Measurements from ENCODE around the gene KRTAP10-2.
"Not testable (repeated sequence)": the region's sequence is repeated elsewhere in the genome, so short reads cannot be mapped to it uniquely, and the experiment has no call there.

Gene KRTAP10-2

GRCh38 chr21:44566403-44566802, 15.1 kb upstream of the KRTAP10-2 start:
- DNase-seq: no peak

GRCh38 chr21:44564886-44565598, 13.7 kb upstream of the KRTAP10-2 start:
- DNase-seq: no peak

GRCh38 chr21:44564099-44564498, 12.8 kb upstream of the KRTAP10-2 start:
- DNase-seq: no peak

GRCh38 chr21:44558695-44559094, 7.4 kb upstream of the KRTAP10-2 start, which contains the start of gene KRTAP10-3:
KRTAP10-3 (minus strand) TSS chr21:44558795; CDS start chr21:44558715, 80 bp downstream.
- DNase-seq: no peak

- not testable (repeated sequence) for DNase-seq
Measured at GRCh38 chr21:44558329-44558675, 7.0 kb upstream of the KRTAP10-2 start.

GRCh38 chr21:44557491-44558328, 6.4 kb upstream of the KRTAP10-2 start:
- DNase-seq: no peak

- no peak for DNase-seq
Measured at GRCh38 chr21:44556879-44557278, 5.6 kb upstream of the KRTAP10-2 start.

GRCh38 chr21:44555200-44555875, 4.0 kb upstream of the KRTAP10-2 start:
- DNase-seq: no peak

GRCh38 chr21:44552681-44553080, 1.4 kb upstream of the KRTAP10-2 start:
- DNase-seq: no peak

GRCh38 chr21:44552136-44552535, 831 bp upstream of the KRTAP10-2 start:
- DNase-seq: no peak

- DNase-seq: no peak
Measured at GRCh38 chr21:44550807-44551206, 498 bp downstream of the KRTAP10-2 start.

- DNase-seq: not testable (repeated sequence)
Measured at GRCh38 chr21:44550285-44550684, 1.0 kb downstream of the KRTAP10-2 start.

GRCh38 chr21:44549525-44550211, 1.6 kb downstream of the KRTAP10-2 start:
- DNase-seq: no peak

GRCh38 chr21:44548922-44549321, 2.4 kb downstream of the KRTAP10-2 start:
- no peak for DNase-seq

GRCh38 chr21:44548381-44548780, 2.9 kb downstream of the KRTAP10-2 start:
- DNase-seq: no peak

GRCh38 chr21:44547656-44548331, 3.5 kb downstream of the KRTAP10-2 start:
- DNase-seq: no peak

GRCh38 chr21:44544566-44544965, 6.7 kb downstream of the KRTAP10-2 start:
- no peak for DNase-seq

GRCh38 chr21:44542716-44543115, 8.6 kb downstream of the KRTAP10-2 start:
- DNase-seq: no peak

GRCh38 chr21:44540741-44541288, 10.5 kb downstream of the KRTAP10-2 start:
- no peak for DNase-seq

- DNase-seq: no peak
Measured at GRCh38 chr21:44539991-44540666, 11.2 kb downstream of the KRTAP10-2 start, which contains the start of gene KRTAP10-1. KRTAP10-1 (minus strand) TSS chr21:44540195; CDS start chr21:44540150, 45 bp downstream.

- DNase-seq: no peak
Measured at GRCh38 chr21:44539046-44539445, 12.3 kb downstream of the KRTAP10-2 start.
